KMS-11 (cell line): ENCODE data around the gene RRP8.

Experiments
- H2AFZ ChIP-seq: fragments of 200-600 bp; sonication (generic); 2 replicates; pipeline ENCODE4 v1.6.1; 2016; ENCODE audit warnings: antibody characterized with exemption, mixed run types, low read depth
- H3K27ac ChIP-seq: fragments of 200-600 bp; sonication (generic); 2 replicates; pipeline ENCODE4 v1.6.1; 2016; ENCODE audit warnings: mild to moderate bottlenecking, mixed run types
- H3K27me3 ChIP-seq: fragments of 200-600 bp; sonication (generic); 2 replicates; pipeline ENCODE4 v1.6.1; 2017; ENCODE audit warnings: mild to moderate bottlenecking, low read depth, mixed run types, moderate library complexity; ENCODE audit not compliant: insufficient read depth
- H3K36me3 ChIP-seq: fragments of 200-600 bp; sonication (generic); 2 replicates; pipeline ENCODE4 v1.6.1; 2017; ENCODE audit warnings: mild to moderate bottlenecking, mixed run types; ENCODE audit not compliant: insufficient read depth
- H3K4me1 ChIP-seq: fragments of 200-600 bp; sonication (generic); 2 replicates; pipeline ENCODE4 v1.6.1; 2016; ENCODE audit warnings: mild to moderate bottlenecking, low read depth, mixed run types; ENCODE audit not compliant: poor library complexity, severe bottlenecking
- H3K4me2 ChIP-seq: fragments of 200-600 bp; sonication (generic); 2 replicates; pipeline ENCODE4 v1.7.0; 2016; ENCODE audit warnings: mild to moderate bottlenecking, mixed run types
- H3K4me3 ChIP-seq: fragments of 200-600 bp; sonication (generic); IDR thresholded peaks from 2 replicates; pipeline ENCODE4 v1.6.1; 2017; ENCODE audit warnings: low read depth, low read length, mixed read lengths; ENCODE audit not compliant: insufficient read depth
- H3K79me2 ChIP-seq: fragments of 200-600 bp; sonication (generic); 2 replicates; pipeline ENCODE4 v1.6.1; 2016; ENCODE audit warnings: low read depth, mixed run types; ENCODE audit not compliant: insufficient read depth
- H3K9ac ChIP-seq: fragments of 200-600 bp; sonication (generic); 2 replicates; pipeline ENCODE4 v1.6.1; 2016; ENCODE audit warnings: mild to moderate bottlenecking, mixed run types
- H4K20me1 ChIP-seq: fragments of 200-600 bp; sonication (generic); 2 replicates; pipeline ENCODE4 v1.6.1; 2016; ENCODE audit warnings: mild to moderate bottlenecking, mixed run types; ENCODE audit not compliant: insufficient read depth
- CTCF ChIP-seq: fragments of 200-600 bp; sonication (generic); conservative IDR thresholded peaks from 2 replicates; pipeline ENCODE4 v1.6.1; 2017; ENCODE audit warnings: low read depth, mild to moderate bottlenecking, antibody characterized with exemption, low read length, moderate library complexity, mixed read lengths

Gene RRP8

GRCh38 chr11:6561288-6561687 is 42.1 kb downstream of the RRP8 start:
- Histone ChIP-seq H3K4me2 (no peak overlapping the region), H3K4me3 (no peak overlapping the region), H3K27ac (no peak overlapping the region), H4K20me1 (no peaks in the 10 kb centered on the region), H3K27me3 (no peaks in the 10 kb centered on the region), H3K9ac (no peak overlapping the region), H3K79me2 (no peaks in the 10 kb centered on the region), H3K4me1 (no peaks in the 10 kb centered on the region), H3K36me3 (no peaks in the 10 kb centered on the region), H2AFZ (no peak overlapping the region)
- TF ChIP-seq CTCF = no peak

GRCh38 chr11:6559369-6559768 is 44.0 kb downstream of the RRP8 start:
- no peaks in the 10 kb centered on the region for H3K79me2 ChIP-seq
- no peak overlapping the region for H3K4me3 ChIP-seq
- no peaks in the 10 kb centered on the region for H4K20me1 ChIP-seq
- no peaks in the 10 kb centered on the region for H3K4me1 ChIP-seq
- H3K9ac ChIP-seq = no peak overlapping the region
- H3K27ac ChIP-seq = no peak overlapping the region
- H3K36me3 ChIP-seq = no peaks in the 10 kb centered on the region
- TF ChIP-seq CTCF = no peak
- no peaks in the 10 kb centered on the region for H3K27me3 ChIP-seq
- H3K4me2 ChIP-seq = no peak overlapping the region
- H2AFZ ChIP-seq = no peak overlapping the region

- no peak overlapping the region for H3K4me2 ChIP-seq
- H3K27me3 ChIP-seq = no peaks in the 10 kb centered on the region
- H3K9ac ChIP-seq = no peak overlapping the region
- no peaks in the 10 kb centered on the region for H3K4me1 ChIP-seq
- no peak overlapping the region for H2AFZ ChIP-seq
- no peak overlapping the region for H3K4me3 ChIP-seq
- no peak for TF ChIP-seq CTCF
- H3K27ac ChIP-seq = no peak overlapping the region
- no peaks in the 10 kb centered on the region for H4K20me1 ChIP-seq
- no peaks in the 10 kb centered on the region for H3K36me3 ChIP-seq
- H3K79me2 ChIP-seq = no peaks in the 10 kb centered on the region
Measured at GRCh38 chr11:6557761-6558674, 45.4 kb downstream of the RRP8 start.

- Histone ChIP-seq H3K27ac (no peak overlapping the region), H2AFZ (no peak overlapping the region), H3K4me1 (no peaks in the 10 kb centered on the region), H3K4me2 (no peak overlapping the region), H3K9ac (no peak overlapping the region), H3K36me3 (no peaks in the 10 kb centered on the region), H3K79me2 (no peaks in the 10 kb centered on the region), H3K27me3 (no peaks in the 10 kb centered on the region), H3K4me3 (no peak overlapping the region), H4K20me1 (no peaks in the 10 kb centered on the region)
- no peak for TF ChIP-seq CTCF
Measured at GRCh38 chr11:6557063-6557462, 46.4 kb downstream of the RRP8 start.
